Stimulated activated CD4-positive, alpha-beta T cell treated with anti-CD3 and anti-CD28 coated beads, TNF-alpha, amount 100 ng/mL, for 24 hours (primary cell): ENCODE data around the gene CHCHD10.
"Not testable (repeated sequence)": the region's sequence is repeated elsewhere in the genome, so short reads cannot be mapped to it uniquely, and the experiment has no call there.

Source experiments
- DNase-seq, 3 experiments: peaks; one replicate each; pipeline ENCODE4 v3.0.0-alpha.2; 2020; ENCODE audit warnings: low read depth in 3 of 3

CHCHD10 gene

GRCh38 chr22:23750714-23751440 is 16.9 kb downstream of the CHCHD10 start, which contains the start of gene ZNF70:
ZNF70 (minus strand) TSS chr22:23751112; CDS start chr22:23745140, 5,972 bp downstream.
- DNase-seq: peak; percentile 58 to 80 (median 72)

- DNase-seq: no peak
Observed at GRCh38 chr22:23750367-23750713, 17.4 kb downstream of the CHCHD10 start.

- no peak for DNase-seq
Observed at GRCh38 chr22:23749841-23750301, 17.9 kb downstream of the CHCHD10 start.

- DNase-seq: no peak
Observed at GRCh38 chr22:23745791-23746190, 22.0 kb downstream of the CHCHD10 start.

GRCh38 chr22:23744485-23744884 is 23.3 kb downstream of the CHCHD10 start:
- no peak for DNase-seq

- no peak for DNase-seq
Observed at GRCh38 chr22:23744001-23744400, 23.8 kb downstream of the CHCHD10 start.

GRCh38 chr22:23743303-23743705 is 24.5 kb downstream of the CHCHD10 start:
- DNase-seq: no peak

GRCh38 chr22:23742505-23743264 is 25.1 kb downstream of the CHCHD10 start:
- no peak for DNase-seq

GRCh38 chr22:23737696-23738095 is 30.1 kb downstream of the CHCHD10 start:
- no peak for DNase-seq

- DNase-seq: not testable (repeated sequence)
Observed at GRCh38 chr22:23728108-23728507, 39.7 kb downstream of the CHCHD10 start.

- no peak for DNase-seq
Observed at GRCh38 chr22:23722724-23723123, 45.0 kb downstream of the CHCHD10 start.

GRCh38 chr22:23722160-23722559 is 45.6 kb downstream of the CHCHD10 start:
- no peak for DNase-seq

GRCh38 chr22:23720855-23721254 is 46.9 kb downstream of the CHCHD10 start:
- DNase-seq: no peak

- no peak for DNase-seq
Observed at GRCh38 chr22:23718371-23719165, 49.2 kb downstream of the CHCHD10 start.

GRCh38 chr22:23716811-23717801 is 50.7 kb downstream of the CHCHD10 start:
- peak; percentile 60 to 81 (median 65) for DNase-seq
